Endothelial cell of umbilical vein (primary cell): ENCODE data around the gene IRF8. TPM values are rescaled to one million over a fixed set of nuclear protein-coding genes. Genes with fewer than 3 reads are reported as not detected.
"Not testable (repeated sequence)": the region's sequence is repeated elsewhere in the genome, so short reads cannot be mapped to it uniquely, and the experiment has no call there.

Experiments used
- BruUV-seq: library from RNA; stranded (reverse); fragments of 400-500 nt; replicated peaks from 2 replicates; lab custom pipeline; 2021; lab: Mats Ljungman, UMichigan
- CTCF ChIA-PET: fragments of 300-600, 350-600 bp; sonication (Branson Sonifier 250); formaldehyde crosslinking; loops from one replicate; lab custom pipeline; 2021; ENCODE audit warnings: antibody characterized with exemption, inconsistent platforms; lab: Charles Lee
- POLR2A ChIA-PET: fragments of 300-600, 350-600 bp; sonication (Branson Sonifier 250); formaldehyde crosslinking; loops from one replicate; lab custom pipeline; 2021; ENCODE audit warnings: antibody characterized with exemption, inconsistent platforms; lab: Charles Lee
- DNase-seq: peaks from one replicate; pipeline ENCODE4 v3.0.0-alpha.2; 2011; ENCODE audit warnings: low read depth, low spot score
- FAIRE-seq: peaks from 2 replicates; lab custom pipeline; 2011; peaks lifted over from hg19 to GRCh38; lab: Jason Lieb, UNC
- H2AFZ ChIP-seq: 2 replicates; pipeline ENCODE4 v1.6.0; 2012; ENCODE audit warnings: low read depth, low read length, control low read depth, inconsistent platforms
- H3K27ac ChIP-seq: 2 replicates; pipeline ENCODE4 v1.5.1; 2011; ENCODE audit warnings: low read depth, mild to moderate bottlenecking, control low read depth, low read length, moderate library complexity; ENCODE audit not compliant: insufficient read depth
- H3K27me3 ChIP-seq, 2 experiments: 2 replicates each; pipeline versions ENCODE4 v1.6.0 to v1.6.1; 2011; ENCODE audit warnings: low read length in 2 of 2, mixed read lengths in 1 of 2; ENCODE audit not compliant: control insufficient read depth in 2 of 2, insufficient read depth in 2 of 2
- H3K36me3 ChIP-seq, 2 experiments: 2 replicates in 1 of 2; 3 replicates in 1 of 2; pipeline ENCODE4 v1.5.1; 2011; ENCODE audit warnings: low read length in 2 of 2, mild to moderate bottlenecking in 1 of 2, moderate library complexity in 1 of 2; ENCODE audit not compliant: control insufficient read depth in 2 of 2, insufficient read depth in 2 of 2; ENCODE audit errors: extremely low read depth in 1 of 2
- H3K4me1 ChIP-seq: 3 replicates; pipeline ENCODE4 v1.5.1; 2011; ENCODE audit warnings: mild to moderate bottlenecking, low read length; ENCODE audit not compliant: control insufficient read depth, insufficient read depth; ENCODE audit errors: extremely low read depth
- H3K4me2 ChIP-seq: 2 replicates; pipeline ENCODE4 v1.6.1; 2011; ENCODE audit warnings: low read length, control low read depth, mixed read lengths; ENCODE audit not compliant: insufficient read depth
- H3K4me3 ChIP-seq, 3 experiments: fragments of 200-600 bp in 1 of 3; sonication (generic), shearing (Covaris generic) in 1 of 3; replicated peaks in 1 of 3; 2 replicates each; pipeline ENCODE4 v1.5.1; 2011 to 2016; ENCODE audit warnings: control low read depth in 3 of 3, low read length in 3 of 3, mild to moderate bottlenecking in 2 of 3, inconsistent platforms in 1 of 3, low read depth in 1 of 3, moderate library complexity in 1 of 3; ENCODE audit not compliant: insufficient read depth in 1 of 3
- H3K79me2 ChIP-seq: 2 replicates; pipeline ENCODE4 v1.6.0; 2012; ENCODE audit warnings: low read length, inconsistent platforms; ENCODE audit not compliant: control insufficient read depth, insufficient read depth
- H3K9ac ChIP-seq: replicated peaks from 2 replicates; pipeline ENCODE3; 2011; ENCODE audit warnings: low read length, control low read depth; ENCODE audit not compliant: insufficient read depth; ENCODE audit errors: extremely low read depth
- H3K9me1 ChIP-seq: replicated peaks from 3 replicates; pipeline ENCODE4 v1.6.0; 2011; ENCODE audit warnings: mild to moderate bottlenecking, low read length; ENCODE audit not compliant: control insufficient read depth, insufficient read depth; ENCODE audit errors: extremely low read depth
- H3K9me3 ChIP-seq: replicated peaks from 2 replicates; pipeline ENCODE4 v1.5.1; 2012; ENCODE audit warnings: low read length, inconsistent platforms; ENCODE audit not compliant: control insufficient read depth, insufficient read depth
- H4K20me1 ChIP-seq: replicated peaks from 2 replicates; pipeline ENCODE3; 2011; ENCODE audit warnings: mild to moderate bottlenecking, low read length; ENCODE audit not compliant: control insufficient read depth, insufficient read depth; ENCODE audit errors: extremely low read depth
- EZH2 ChIP-seq: IDR thresholded peaks from 2 replicates; pipeline ENCODE4 v1.6.1; 2012; ENCODE audit warnings: borderline replicate concordance, low read depth, mild to moderate bottlenecking, moderate library complexity, low read length, inconsistent platforms; ENCODE audit not compliant: severe bottlenecking
- FOS ChIP-seq: IDR thresholded peaks from 2 replicates; pipeline ENCODE4 v1.6.1; 2011; ENCODE audit warnings: mild to moderate bottlenecking, low read length, moderate library complexity, borderline replicate concordance; ENCODE audit not compliant: insufficient read depth
- GATA2 ChIP-seq: IDR thresholded peaks from 2 replicates; pipeline ENCODE4 v1.7.0; 2011; ENCODE audit warnings: low read depth, mild to moderate bottlenecking, moderate library complexity, mixed read lengths, low read length; ENCODE audit not compliant: insufficient read length, insufficient read depth
- MAX ChIP-seq: IDR thresholded peaks from 2 replicates; pipeline ENCODE4 v1.6.1; 2011; ENCODE audit not compliant: insufficient read depth, insufficient read length
- POLR2A ChIP-seq: IDR thresholded peaks from 2 replicates; pipeline ENCODE4 v1.6.1; 2012; ENCODE audit warnings: low read depth, mild to moderate bottlenecking, control low read depth, low read length
- POLR2AphosphoS5 ChIP-seq: IDR thresholded peaks from 2 replicates; pipeline ENCODE4 v1.6.1; 2012; ENCODE audit warnings: low read depth, mild to moderate bottlenecking, control low read depth, low read length, moderate library complexity; ENCODE audit not compliant: insufficient read depth
- dilution Hi-C: fragments of 300-500 bp; cut with MboI; formaldehyde crosslinking; loops from one replicate; pipeline ENCODE4 v1.15.0; 2019; ENCODE audit warnings: low sequenced_read_pairs; ENCODE audit not compliant: extremely low pct_ligation_motif_present
- intact Hi-C: fragments of 100-400 bp; cut with micrococcal nuclease; formaldehyde crosslinking; loops from one replicate; pipeline ENCODE4 v1.10.0; 2022
- polyA plus RNA-seq, 4 experiments: library from polyadenylated mRNA; depleted of rRNA in 3 of 4; stranded (reverse) in 3 of 4; unstranded in 1 of 4; fragments of >200 nt; gene quantifications; 2 replicates each; pipeline versions ENCODE4 v1.2.1 to v1.2.3, GENCODE V29; 2011 to 2012; ENCODE audit warnings: missing spikeins in 1 of 4
- total RNA-seq: library from RNA; stranded (reverse); gene quantifications from 2 replicates; pipeline ENCODE4 v1.2.3, GENCODE V29; 2021
- TF ChIP-seq, protein P1 (sequence below), 2 donors: IDR thresholded peaks; 1 replicate in 1 of 2; 2 replicates in 1 of 2; pipeline ENCODE4 v1.5.1; 2011; ENCODE audit warnings: low read length in 2 of 2, mild to moderate bottlenecking in 2 of 2, moderate library complexity in 2 of 2, control low read depth in 1 of 2, inconsistent platforms in 1 of 2, low read depth in 1 of 2; ENCODE audit not compliant: insufficient read depth in 1 of 2; ENCODE audit errors: extremely low read depth in 1 of 2

Gene IRF8
- total and polyA plus RNA-seq, 2 donors (not counting 3 experiments of a cell fraction or from before 2014, with no cell fraction given) = not detected

GRCh38 chr16:85857406-85857805 lies 41.6 kb upstream of the IRF8 start:
- FAIRE-seq (no peak), DNase-seq (no peak)
- intact Hi-C loops (no loop called here), dilution Hi-C loops (no loop called here)
- no TSS peak for BruUV-seq
- ChIA-PET CTCF (interaction anchor here (1.4 kb wide), 1 partner anchor 36 kb away, joined by 5 read pairs; no protein-coding TSS in a partner anchor), POLR2A (no interaction called here)
- H3K9me3 ChIP-seq = no peaks in the 10 kb centered on the region
- TF ChIP-seq, protein P1, sequence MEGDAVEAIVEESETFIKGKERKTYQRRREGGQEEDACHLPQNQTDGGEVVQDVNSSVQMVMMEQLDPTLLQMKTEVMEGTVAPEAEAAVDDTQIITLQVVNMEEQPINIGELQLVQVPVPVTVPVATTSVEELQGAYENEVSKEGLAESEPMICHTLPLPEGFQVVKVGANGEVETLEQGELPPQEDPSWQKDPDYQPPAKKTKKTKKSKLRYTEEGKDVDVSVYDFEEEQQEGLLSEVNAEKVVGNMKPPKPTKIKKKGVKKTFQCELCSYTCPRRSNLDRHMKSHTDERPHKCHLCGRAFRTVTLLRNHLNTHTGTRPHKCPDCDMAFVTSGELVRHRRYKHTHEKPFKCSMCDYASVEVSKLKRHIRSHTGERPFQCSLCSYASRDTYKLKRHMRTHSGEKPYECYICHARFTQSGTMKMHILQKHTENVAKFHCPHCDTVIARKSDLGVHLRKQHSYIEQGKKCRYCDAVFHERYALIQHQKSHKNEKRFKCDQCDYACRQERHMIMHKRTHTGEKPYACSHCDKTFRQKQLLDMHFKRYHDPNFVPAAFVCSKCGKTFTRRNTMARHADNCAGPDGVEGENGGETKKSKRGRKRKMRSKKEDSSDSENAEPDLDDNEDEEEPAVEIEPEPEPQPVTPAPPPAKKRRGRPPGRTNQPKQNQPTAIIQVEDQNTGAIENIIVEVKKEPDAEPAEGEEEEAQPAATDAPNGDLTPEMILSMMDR (IDR thresholded peaks at IDR 0.05; ENCODE audit: extremely low read depth in 1 of 2, insufficient read depth in 1 of 2, low read depth in 1 of 2, low read length in 2 of 2) = no peak
- TF ChIP-seq FOS (no peak), POLR2AphosphoS5 (no peak), GATA2 (no peak), EZH2 (no peak), POLR2A (no peak), MAX (no peak)
- H3K4me3 ChIP-seq = no peak overlapping the region
- no peaks in the 10 kb centered on the region for H3K27me3 ChIP-seq
- H3K4me1 ChIP-seq = no peaks in the 10 kb centered on the region
- no peaks in the 10 kb centered on the region for H4K20me1 ChIP-seq
- H3K9ac ChIP-seq = no peak overlapping the region
- no peaks in the 10 kb centered on the region for H3K9me1 ChIP-seq
- no peaks in the 10 kb centered on the region for H3K36me3 ChIP-seq
- H3K4me2 ChIP-seq = no peak overlapping the region
- no peaks in the 10 kb centered on the region for H3K79me2 ChIP-seq
- H3K27ac ChIP-seq = no peak overlapping the region
- no peak overlapping the region for H2AFZ ChIP-seq

DNA sequence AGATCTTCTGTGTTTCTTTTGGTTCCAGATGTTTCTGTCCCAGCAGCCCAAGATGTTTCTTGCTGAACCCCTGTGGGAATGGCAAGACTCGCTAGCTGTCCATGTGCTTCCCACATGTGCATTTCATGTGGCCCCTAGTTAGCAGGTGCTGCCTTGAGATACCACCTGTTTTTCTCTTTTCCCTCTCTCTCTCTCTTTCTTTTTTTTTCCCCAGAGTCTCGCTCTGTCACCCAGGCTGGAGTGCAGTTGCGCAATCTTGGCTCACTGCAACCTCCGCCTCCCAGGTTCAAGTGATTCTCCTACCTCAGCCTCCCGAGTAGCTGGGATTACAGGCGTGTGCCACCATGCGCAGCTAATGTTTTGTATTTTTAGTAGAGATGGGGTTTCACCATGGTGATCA lies 40.4 kb upstream of the IRF8 start:
- H2AFZ ChIP-seq, H3K9me1 ChIP-seq, POLR2A ChIA-PET, H3K9ac ChIP-seq, H3K4me2 ChIP-seq, H3K27me3 ChIP-seq, H3K4me1 ChIP-seq, DNase-seq, intact Hi-C loops, H3K4me3 ChIP-seq, H4K20me1 ChIP-seq, BruUV-seq, FAIRE-seq, dilution Hi-C loops, H3K36me3 ChIP-seq, H3K9me3 ChIP-seq, H3K27ac ChIP-seq, H3K79me2 ChIP-seq: not testable (repeated sequence)
- CTCF ChIA-PET = interaction anchor here (1.4 kb wide), 1 partner anchor 37 kb away, joined by 5 read pairs; no protein-coding TSS in a partner anchor
